Hepatocyte (in vitro differentiated cells): ENCODE results near the gene RASSF7.

Source experiments
- CTCF ChIP-seq: fragments of 200-600 bp; sonication (generic); IDR thresholded peaks from 2 replicates; pipeline ENCODE4 v1.5.1; 2016; ENCODE audit warnings: antibody characterized with exemption, mild to moderate bottlenecking; ENCODE audit not compliant: poor library complexity
- EZH2 ChIP-seq: fragments of 200-600 bp; sonication (generic); IDR thresholded peaks from 2 replicates; pipeline ENCODE4 v1.6.1; 2016; ENCODE audit warnings: antibody characterized with exemption, mild to moderate bottlenecking, borderline replicate concordance
- EZH2phosphoT487 ChIP-seq: fragments of 200-600 bp; sonication (generic); IDR thresholded peaks from one replicate; pipeline ENCODE4 v1.6.1; 2018; ENCODE audit warnings: antibody characterized with exemption, mild to moderate bottlenecking, low read depth, moderate library complexity; ENCODE audit not compliant: unreplicated experiment, severe bottlenecking

DNA sequence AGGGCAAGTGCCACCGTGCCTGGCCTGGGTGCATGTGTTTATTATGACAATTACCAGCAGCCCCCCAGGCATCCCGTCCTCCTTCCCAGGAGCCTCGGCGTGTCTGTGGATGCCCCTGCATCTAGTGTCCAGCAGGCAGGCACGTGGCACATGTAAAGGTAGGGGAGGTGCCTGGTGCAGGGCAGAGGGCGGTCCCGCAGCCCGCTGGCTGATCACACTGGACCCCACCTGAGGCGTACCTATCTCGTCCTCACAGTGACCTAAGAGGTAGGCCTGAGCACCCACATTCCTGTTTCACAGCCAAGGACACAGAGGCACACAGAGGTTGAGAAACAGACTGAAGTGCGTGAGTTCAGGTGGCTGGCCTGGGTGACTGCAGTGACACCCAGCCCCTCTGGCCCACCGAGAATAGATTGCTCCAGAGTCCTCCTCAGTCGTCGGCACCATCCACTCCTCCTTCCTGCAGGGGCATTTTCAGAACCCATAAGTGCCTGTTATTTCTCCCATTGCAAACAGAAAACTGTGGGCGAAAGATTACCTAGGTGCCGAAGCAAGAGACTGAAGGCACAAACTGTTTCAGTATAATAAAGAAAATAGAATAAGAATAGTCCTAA is 12.5 kb downstream of the RASSF7 start:
- TF ChIP-seq CTCF (no peak), EZH2 (no peak), EZH2phosphoT487 (no peak)
